ENCODE results near the gene SPEN. TPM values are rescaled to one million over a fixed set of nuclear protein-coding genes. Genes with fewer than 3 reads are reported as not detected.
"Not testable (repeated sequence)": the region's sequence is repeated elsewhere in the genome, so short reads cannot be mapped to it uniquely, and the experiment has no call there.

Gene SPEN
- total RNA-seq, 1 donor from 2014 or later = 58.3 TPM

- FAIRE-seq = peak; percentile 21
- DNase-seq (ENCODE audit: low spot score in 2 of 2) = peak; percentile 56 to 82
Observed at GRCh38 chr1:15885701-15886610, 38.4 kb downstream of the SPEN start.

- no peak for FAIRE-seq
- no peak for DNase-seq (ENCODE audit: low spot score in 2 of 2)
Observed at GRCh38 chr1:15886611-15887167, 39.2 kb downstream of the SPEN start.

- not testable (repeated sequence) for FAIRE-seq; DNase-seq (ENCODE audit: low spot score in 2 of 2)
Observed at GRCh38 chr1:15892857-15893599, 45.5 kb downstream of the SPEN start.

- no peak for FAIRE-seq
- no peak for DNase-seq (ENCODE audit: low spot score in 2 of 2)
Observed at GRCh38 chr1:15895233-15895632, 47.7 kb downstream of the SPEN start.

- FAIRE-seq; DNase-seq (ENCODE audit: low spot score in 2 of 2): not testable (repeated sequence)
Observed at GRCh38 chr1:15896841-15897610, 49.5 kb downstream of the SPEN start.

- FAIRE-seq = no peak
- DNase-seq (ENCODE audit: low spot score in 2 of 2) = no peak
Observed at GRCh38 chr1:15899266-15899665, 51.8 kb downstream of the SPEN start.

- FAIRE-seq (no peak), DNase-seq (ENCODE audit: low spot score in 2 of 2) (no peak)
Observed at GRCh38 chr1:15900662-15901279, 53.3 kb downstream of the SPEN start.

GRCh38 chr1:15902882-15903281 lies 55.4 kb downstream of the SPEN start:
- no peak for DNase-seq (ENCODE audit: low spot score in 2 of 2)
- no peak for FAIRE-seq

- no peak for FAIRE-seq
Observed at GRCh38 chr1:15908597-15908996, 61.1 kb downstream of the SPEN start.

GRCh38 chr1:15911141-15911540 lies 63.6 kb downstream of the SPEN start:
- FAIRE-seq (no peak), DNase-seq (ENCODE audit: low spot score in 2 of 2) (no peak)

More at GRCh38 chr1:15908597-15908996, 61.1 kb downstream of the SPEN start:
- DNase-seq (ENCODE audit: low spot score in 2 of 2) = no peak

GRCh38 chr1:15911927-15912326 lies 64.4 kb downstream of the SPEN start:
- FAIRE-seq = no peak
- no peak for DNase-seq (ENCODE audit: low spot score in 2 of 2)

- not testable (repeated sequence) for DNase-seq (ENCODE audit: low spot score in 2 of 2); FAIRE-seq
Observed at GRCh38 chr1:15913607-15914006, 66.1 kb downstream of the SPEN start.

GRCh38 chr1:15915991-15916390 lies 68.5 kb downstream of the SPEN start:
- no peak for FAIRE-seq

GRCh38 chr1:15916417-15916816 lies 68.9 kb downstream of the SPEN start:
- no peak for FAIRE-seq

More at GRCh38 chr1:15915991-15916390, 68.5 kb downstream of the SPEN start:
- no peak for DNase-seq (ENCODE audit: low spot score in 2 of 2)

GRCh38 chr1:15916916-15917315 lies 69.4 kb downstream of the SPEN start:
- no peak for DNase-seq (ENCODE audit: low spot score in 2 of 2)
- no peak for FAIRE-seq

More at GRCh38 chr1:15916417-15916816, 68.9 kb downstream of the SPEN start:
- DNase-seq (ENCODE audit: low spot score in 2 of 2) = no peak

GRCh38 chr1:15918962-15919715 lies 71.6 kb downstream of the SPEN start:
- no peak for DNase-seq (ENCODE audit: low spot score in 2 of 2)

GRCh38 chr1:15923241-15923640 lies 75.7 kb downstream of the SPEN start:
- no peak for DNase-seq (ENCODE audit: low spot score in 2 of 2)
- FAIRE-seq = no peak

More at GRCh38 chr1:15918962-15919715, 71.6 kb downstream of the SPEN start:
- FAIRE-seq = no peak

GRCh38 chr1:15926448-15926847 lies 78.9 kb downstream of the SPEN start:
- not testable (repeated sequence) for FAIRE-seq; DNase-seq (ENCODE audit: low spot score in 2 of 2)

Data from frontal cortex (tissue), 4 donors.